Measurements from ENCODE around the gene TMEM132D.

GRCh38 chr12:129064209-129064855 is 839.5 kb downstream of the TMEM132D start:
- no peak for TF ChIP-seq CTCF (conservative IDR thresholded peaks at IDR 0.05; ENCODE audit: low read length)
- TF ChIP-seq EZH2phosphoT487 (IDR thresholded peaks at IDR 0.05; ENCODE audit: borderline replicate concordance, low read depth, low read length): no peak

All from OCI-LY7 (cell line).